HepG2 (cell line): ENCODE results near the gene SBNO2. TPM values are rescaled to one million over a fixed set of nuclear protein-coding genes. Genes with fewer than 3 reads are reported as not detected.

Experiments
- ATAC-seq: fragments of 200-7000 bp; cut with Tn5 transposase; 3 replicates; pipeline ENCODE4 v1.9.1; 2020; ENCODE audit warnings: mild to moderate bottlenecking, moderate library complexity
- BruUV-seq: library from RNA; stranded (reverse); fragments of 400-500 nt; replicated peaks from 2 replicates; lab custom pipeline; 2021; lab: Mats Ljungman, UMichigan
- CTCF ChIA-PET: fragments of 300-600 bp; formaldehyde crosslinking; extraction: SDS; loops from one replicate; lab custom pipeline; 2021; ENCODE audit warnings: low total read pairs, inconsistent platforms, low intra/inter-chr PET ratio; lab: Yijun Ruan, JAX
- POLR2A ChIA-PET: fragments of 350-600 bp; sonication (Branson Sonifier 250); formaldehyde crosslinking; loops from one replicate; lab custom pipeline; 2020; ENCODE audit warnings: antibody characterized with exemption, inconsistent platforms; lab: Yijun Ruan, JAX
- DNase-seq: peaks from one replicate; pipeline ENCODE4 v3.0.0-alpha.2; 2015; ENCODE audit warnings: low spot score
- FAIRE-seq: peaks from 3 replicates; lab custom pipeline; 2011; peaks lifted over from hg19 to GRCh38; lab: Jason Lieb, UNC
- H2AFZ ChIP-seq: one replicate; pipeline ENCODE4 v1.6.1; 2011; ENCODE audit warnings: low read length, inconsistent platforms
- H3K27ac ChIP-seq: fragments of 300-600 bp; 3 replicates; pipeline ENCODE4 v1.8.0; 2011; ENCODE audit warnings: mixed run types, mild to moderate bottlenecking, mixed read lengths, low read length, inconsistent platforms; ENCODE audit not compliant: insufficient read depth; ENCODE audit errors: extremely low read length
- H3K27me3 ChIP-seq, 2 experiments: fragments of 200-600 bp in 1 of 2; 2 replicates in 1 of 2; 3 replicates in 1 of 2; pipeline versions ENCODE4 v1.6.0 to v1.8.0; 2011; ENCODE audit warnings: low read length in 2 of 2, mild to moderate bottlenecking in 2 of 2, moderate library complexity in 2 of 2, inconsistent platforms in 1 of 2; ENCODE audit not compliant: insufficient read depth in 2 of 2, control insufficient read depth in 1 of 2
- H3K36me3 ChIP-seq, 2 experiments: fragments of 200-600 bp in 1 of 2; replicated peaks in 1 of 2; 2 replicates in 1 of 2; 3 replicates in 1 of 2; pipeline versions ENCODE4 v1.5.1 to v1.8.0; 2011; ENCODE audit warnings: low read length in 2 of 2, inconsistent platforms in 1 of 2; ENCODE audit not compliant: insufficient read depth in 2 of 2, control insufficient read depth in 1 of 2
- H3K4me1 ChIP-seq: 2 replicates; pipeline ENCODE4 v1.5.1; 2012; ENCODE audit warnings: low read length, inconsistent platforms; ENCODE audit not compliant: insufficient read depth
- H3K4me2 ChIP-seq: 2 replicates; pipeline ENCODE4 v1.6.0; 2011; ENCODE audit warnings: low read depth, low read length, inconsistent platforms
- H3K4me3 ChIP-seq, 3 experiments: fragments of 200-600 bp in 1 of 3; sonication (generic), shearing (Covaris generic) in 1 of 3; replicated peaks in 1 of 3; 2 replicates each; pipeline ENCODE4 v1.5.1; 2011 to 2016; ENCODE audit warnings: low read length in 3 of 3, inconsistent platforms in 2 of 3, low read depth in 2 of 3, mild to moderate bottlenecking in 2 of 3, control low read depth in 1 of 3, mixed read lengths in 1 of 3; ENCODE audit not compliant: insufficient read depth in 1 of 3
- H3K79me2 ChIP-seq: one replicate; pipeline ENCODE4 v1.6.1; 2011; ENCODE audit warnings: low read length, inconsistent platforms; ENCODE audit not compliant: insufficient read depth
- H3K9ac ChIP-seq: 2 replicates; pipeline ENCODE4 v1.6.0; 2011; ENCODE audit warnings: mild to moderate bottlenecking, low read depth, low read length, inconsistent platforms; ENCODE audit not compliant: insufficient read depth
- H3K9me3 ChIP-seq: 2 replicates; pipeline ENCODE4 v1.5.1; 2012; ENCODE audit warnings: mild to moderate bottlenecking, low read length
- H4K20me1 ChIP-seq: 2 replicates; pipeline ENCODE4 v1.6.0; 2011; ENCODE audit warnings: inconsistent platforms, mild to moderate bottlenecking, low read length, moderate library complexity; ENCODE audit not compliant: insufficient read depth
- AGO2 ChIP-seq: fragments of 200-400 bp; formaldehyde crosslinking; optimal IDR thresholded peaks from 2 replicates; pipeline ENCODE3; 2017; ENCODE audit warnings: mild to moderate bottlenecking, low read depth, low read length, moderate library complexity
- ARID4A ChIP-seq: sonication (generic); formaldehyde crosslinking; IDR thresholded peaks from 2 replicates; pipeline ENCODE4 v1.5.0; 2020; ENCODE audit warnings: mild to moderate bottlenecking, missing genetic modification reagents, borderline replicate concordance
- FOXA1 ChIP-seq, 2 experiments: fragments of 450-650 bp in 1 of 2; sonication (generic) in 1 of 2; formaldehyde crosslinking in 1 of 2; IDR thresholded peaks; 2 replicates each; pipeline versions ENCODE4 v1.4.0 to v1.6.1; 2016 to 2020; ENCODE audit warnings: missing genetic modification reagents in 1 of 2
- GLI4 ChIP-seq: sonication (generic); formaldehyde crosslinking; IDR thresholded peaks from 2 replicates; pipeline ENCODE4 v1.5.1; 2020; ENCODE audit warnings: missing genetic modification reagents, mild to moderate bottlenecking, moderate library complexity, borderline replicate concordance
- KDM4B ChIP-seq: sonication (generic); formaldehyde crosslinking; IDR thresholded peaks from 2 replicates; pipeline ENCODE4 v1.4.0; 2020; ENCODE audit warnings: missing genetic modification reagents
- LRRFIP1 ChIP-seq: sonication (generic); formaldehyde crosslinking; conservative IDR thresholded peaks from 2 replicates; pipeline ENCODE4 v1.4.0; 2020; ENCODE audit warnings: missing genetic modification reagents
- NRL ChIP-seq: sonication (generic); formaldehyde crosslinking; IDR thresholded peaks from 2 replicates; pipeline ENCODE4 v1.5.0; 2020; ENCODE audit warnings: missing genetic modification reagents, mild to moderate bottlenecking, moderate library complexity, borderline replicate concordance
- RFX1 ChIP-seq: fragments of 450-650 bp; IDR thresholded peaks from 2 replicates; pipeline ENCODE4 v1.6.1; 2017
- RORA ChIP-seq: sonication (generic); formaldehyde crosslinking; IDR thresholded peaks from 2 replicates; pipeline ENCODE4 v1.5.0; 2020; ENCODE audit warnings: mild to moderate bottlenecking, missing genetic modification reagents, moderate library complexity
- STAG1 ChIP-seq: sonication (generic); formaldehyde crosslinking; IDR thresholded peaks from 2 replicates; pipeline ENCODE4 v1.4.0; 2020; ENCODE audit warnings: missing genetic modification reagents
- ZNF138 ChIP-seq: sonication (generic); formaldehyde crosslinking; IDR thresholded peaks from 2 replicates; pipeline ENCODE4 v1.5.0; 2020; ENCODE audit warnings: mild to moderate bottlenecking, low read depth, missing genetic modification reagents
- ZNF260 ChIP-seq: sonication (generic); formaldehyde crosslinking; IDR thresholded peaks from 2 replicates; pipeline ENCODE4 v1.4.0; 2020; ENCODE audit warnings: missing genetic modification reagents, low read depth, mild to moderate bottlenecking, borderline replicate concordance
- ZNF333 ChIP-seq: sonication (generic); formaldehyde crosslinking; IDR thresholded peaks from 2 replicates; pipeline ENCODE4 v1.4.0; 2020; ENCODE audit warnings: mild to moderate bottlenecking, missing genetic modification reagents, borderline replicate concordance
- ZNF337 ChIP-seq: sonication (generic); formaldehyde crosslinking; IDR thresholded peaks from 2 replicates; pipeline ENCODE4 v1.5.1; 2020; ENCODE audit warnings: missing genetic modification reagents, low read depth, mild to moderate bottlenecking, borderline replicate concordance
- ZNF614 ChIP-seq: IDR thresholded peaks from 2 replicates; pipeline ENCODE4 v1.6.1; 2018; ENCODE audit warnings: missing biosample characterization, missing genetic modification reagents, inconsistent platforms, borderline replicate concordance
- ZNF777 ChIP-seq: sonication (generic); formaldehyde crosslinking; IDR thresholded peaks from 2 replicates; pipeline ENCODE4 v1.4.0; 2020; ENCODE audit warnings: missing genetic modification reagents
- ZSCAN12 ChIP-seq: sonication (generic); formaldehyde crosslinking; IDR thresholded peaks from 2 replicates; pipeline ENCODE4 v1.9.0; 2021; ENCODE audit warnings: mild to moderate bottlenecking, missing genetic modification reagents
- WGBS: methylation state at CpG from one replicate; pipeline ENCODE4 v1.1.6; 2017; ENCODE audit warnings: low lambda C conversion rate; 5-methylcytosine and 5-hydroxymethylcytosine counted together
- in situ Hi-C: cut with HindIII; loops from 2 replicates; pipeline ENCODE4 v1.10.0; 2017; ENCODE audit warnings: low pct_unique_long_range_greater_than_20kb; ENCODE audit not compliant: extremely low pct_ligation_motif_present
- intact Hi-C: fragments of 100-400 bp; cut with micrococcal nuclease; formaldehyde crosslinking; loops from one replicate; pipeline ENCODE4 v1.10.0; 2022; ENCODE audit not compliant: unreplicated experiment
- polyA plus RNA-seq, 8 experiments: library from polyadenylated mRNA; depleted of rRNA in 3 of 8; stranded (reverse) in 7 of 8; unstranded in 1 of 8; fragments of >200 nt; fragmentation: Illumina TruSeq in 4 of 8; extraction: Trizol in 4 of 8; gene quantifications; 2 replicates each; pipeline versions ENCODE4 v1.2.1 to v1.2.3, GENCODE V29; 2011 to 2016; ENCODE audit warnings: low read depth in 4 of 8, missing spikeins in 1 of 8, mixed read lengths in 1 of 8; ENCODE audit not compliant: insufficient read depth in 1 of 8
- total RNA-seq, 5 experiments: library from RNA; depleted of rRNA; stranded (reverse); fragments of >200 nt; fragmentation: Illumina TruSeq; extraction: Trizol; gene quantifications; 2 replicates each; pipeline ENCODE4 v1.2.3, GENCODE V29; 2016; ENCODE audit warnings: low read depth in 1 of 5

The SBNO2 gene
- total and polyA plus RNA-seq, 2 of the 13 experiments (the other 11 are each of a cell fraction or from before 2014, with no cell fraction given) = 8.6 to 10.4 TPM

DNA sequence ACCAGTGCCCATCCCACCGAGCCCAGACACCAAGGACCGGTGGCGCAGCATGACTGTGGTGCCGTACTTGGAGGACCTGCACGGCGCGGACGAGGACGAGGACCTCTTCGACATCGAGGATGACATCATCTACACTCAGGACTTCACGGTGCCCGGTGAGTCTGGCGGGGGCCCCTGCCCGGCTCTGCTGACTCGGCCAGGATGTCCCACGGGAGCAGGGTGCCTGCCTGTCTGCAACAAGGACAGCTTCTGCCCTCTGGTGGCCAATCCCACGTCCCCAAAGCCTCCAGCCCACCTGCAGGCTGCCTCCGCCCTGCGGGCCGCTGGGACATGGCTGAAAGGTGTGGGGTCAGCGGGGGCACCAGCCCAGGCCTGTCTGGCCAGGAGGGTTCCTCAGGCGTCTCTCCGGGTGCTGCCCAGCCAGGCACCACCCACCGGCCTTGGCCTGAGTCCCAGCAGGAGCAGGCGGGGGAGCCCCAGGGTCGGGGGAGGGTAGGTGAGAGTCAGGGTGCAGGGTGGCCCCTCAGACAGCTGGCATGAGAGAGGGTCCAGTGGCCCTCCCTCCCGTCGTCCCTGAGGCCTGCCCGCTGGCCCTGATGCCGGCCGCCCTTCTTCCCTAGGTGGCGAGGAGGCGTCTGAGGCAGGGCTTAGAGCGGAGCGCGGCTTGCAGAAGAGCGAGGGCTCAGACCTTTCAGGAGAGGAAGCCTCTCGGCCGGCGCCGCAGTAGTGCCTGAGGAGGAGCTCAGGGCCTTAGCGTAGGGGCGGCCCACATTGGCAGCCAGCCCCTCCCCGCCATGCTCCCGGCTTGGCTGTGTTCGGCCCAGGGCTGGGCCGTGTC lies 49.2 kb upstream of the SBNO2 start:
- H3K79me2 ChIP-seq = peaks cover 7% of the 10 kb centered on the region
- no peak overlapping the region for H3K27ac ChIP-seq
- no peak overlapping the region for H2AFZ ChIP-seq
- H4K20me1 ChIP-seq = peaks cover 5% of the 10 kb centered on the region; the same call in 1 of the 2 replicates
- intact Hi-C loops (no loop called here), in situ Hi-C loops (no loop called here)
- CTCF ChIA-PET = interaction anchor here (1.1 kb wide), 1 partner anchor 17 kb away, joined by 4 read pairs; no protein-coding TSS in a partner anchor
- POLR2A ChIA-PET = interaction anchor here (2.5 kb wide), 1 partner anchor 46 kb away, joined by 8 read pairs; the partner anchor contains the start of gene CIRBP
- H3K4me1 ChIP-seq = peaks cover 8% of the 10 kb centered on the region; the same call in 1 of the 2 replicates
- no peak overlapping the region for H3K4me3 ChIP-seq
- H3K27me3 ChIP-seq = no peaks in the 10 kb centered on the region
- peaks cover 19 to 28% of the 10 kb centered on the region in 2 experiments; a peak in 4 of 5 replicates for H3K36me3 ChIP-seq
- WGBS = 86% methylated on average over 17 of the region's 48 CpGs
- ATAC-seq (peak; percentile 35), FAIRE-seq (no peak), DNase-seq (no peak)
- H3K9ac ChIP-seq = no peak overlapping the region
- no TSS peak for BruUV-seq
- H3K4me2 ChIP-seq = no peak overlapping the region
- H3K9me3 ChIP-seq = no peaks in the 10 kb centered on the region
- TF ChIP-seq STAG1 (CRISPR knock-in tag) (peak; percentile 41), NRL (CRISPR knock-in tag) (no peak), RORA (CRISPR knock-in tag) (no peak), RFX1 (no peak), ARID4A (CRISPR knock-in tag) (0 out of 2 replicates have a peak, but pooled peaks have one; percentile 31), FOXA1 (IDR thresholded peaks at IDR 0.05) (no peak), FOXA1 (CRISPR knock-in tag; IDR thresholded peaks at IDR 0.05) (no peak), ZNF337 (CRISPR knock-in tag) (no peak), AGO2 (peak; percentile 60), ZNF138 (CRISPR knock-in tag) (no peak), ZNF777 (CRISPR knock-in tag) (no peak), KDM4B (CRISPR knock-in tag) (no peak), ZNF260 (CRISPR knock-in tag) (no peak), GLI4 (CRISPR knock-in tag) (no peak), ZSCAN12 (CRISPR knock-in tag) (no peak), LRRFIP1 (CRISPR knock-in tag) (no peak), ZNF614 (CRISPR knock-in tag) (no peak), ZNF333 (CRISPR knock-in tag) (no peak)
